ENCODE measurements around the gene SOCS7.

SOCS7 gene

DNA sequence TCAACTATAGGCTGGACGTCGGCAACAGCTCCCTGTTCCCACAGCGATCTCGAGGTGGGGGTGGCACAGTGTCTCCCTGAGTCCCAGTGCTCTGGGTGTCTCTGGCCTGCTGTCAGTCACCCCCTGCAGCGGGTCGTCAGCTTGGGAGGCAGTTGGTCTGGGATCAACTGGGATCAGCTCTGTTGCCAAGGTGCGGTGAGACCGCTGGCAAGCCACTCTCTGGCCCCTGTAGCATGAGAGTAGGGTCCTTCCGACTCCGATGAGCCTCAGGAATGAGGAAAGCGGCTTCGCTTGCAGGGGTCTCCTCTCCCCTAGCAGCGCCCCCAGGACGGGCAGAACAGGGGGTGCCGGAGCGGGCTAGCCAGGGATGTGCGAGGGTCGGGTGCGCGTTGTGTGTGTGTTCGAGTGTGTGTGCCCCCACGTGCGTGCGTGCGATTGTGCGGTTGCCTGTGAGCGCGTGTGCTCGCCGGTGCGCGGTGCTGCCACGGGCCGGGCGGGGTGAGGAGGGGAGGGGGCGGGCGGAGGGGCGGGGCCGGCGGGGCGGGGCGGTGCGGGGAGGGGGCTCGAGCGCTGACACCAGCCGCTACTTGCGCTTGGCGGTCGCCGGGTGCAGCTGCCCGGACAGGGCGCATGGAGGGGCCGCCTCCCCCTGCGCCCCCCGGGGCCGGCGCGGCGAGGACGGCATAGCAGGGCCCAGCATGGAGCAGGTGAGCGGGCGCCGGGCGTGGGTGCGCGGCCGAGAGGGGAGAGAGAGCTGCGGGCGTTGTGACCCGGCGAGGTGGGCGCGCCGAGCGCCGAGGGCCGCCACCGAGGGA is 67.3 kb downstream of the SOCS7 start:
- no peak for ATAC-seq
- TF ChIP-seq ESRRG (CRISPR knock-in tag; IDR thresholded peaks at IDR 0.05) (no peak), ARNTL (CRISPR knock-in tag; IDR thresholded peaks at IDR 0.05; ENCODE audit: borderline replicate concordance, low read depth) (no peak), SNAI2 (CRISPR knock-in tag; IDR thresholded peaks at IDR 0.05) (no peak), ZNF8 (CRISPR knock-in tag; IDR thresholded peaks at IDR 0.05) (no peak), TOX (CRISPR knock-in tag; IDR thresholded peaks at IDR 0.05; ENCODE audit: borderline replicate concordance) (no peak), TCF4 (CRISPR knock-in tag; IDR thresholded peaks at IDR 0.05; ENCODE audit: borderline replicate concordance) (no peak), BACH2 (CRISPR knock-in tag; IDR thresholded peaks at IDR 0.05; ENCODE audit: borderline replicate concordance) (no peak), GLIS3 (CRISPR knock-in tag; IDR thresholded peaks at IDR 0.05) (no peak), CSDC2 (CRISPR knock-in tag; IDR thresholded peaks at IDR 0.05) (no peak)
- TF ChIP-seq, protein P1, sequence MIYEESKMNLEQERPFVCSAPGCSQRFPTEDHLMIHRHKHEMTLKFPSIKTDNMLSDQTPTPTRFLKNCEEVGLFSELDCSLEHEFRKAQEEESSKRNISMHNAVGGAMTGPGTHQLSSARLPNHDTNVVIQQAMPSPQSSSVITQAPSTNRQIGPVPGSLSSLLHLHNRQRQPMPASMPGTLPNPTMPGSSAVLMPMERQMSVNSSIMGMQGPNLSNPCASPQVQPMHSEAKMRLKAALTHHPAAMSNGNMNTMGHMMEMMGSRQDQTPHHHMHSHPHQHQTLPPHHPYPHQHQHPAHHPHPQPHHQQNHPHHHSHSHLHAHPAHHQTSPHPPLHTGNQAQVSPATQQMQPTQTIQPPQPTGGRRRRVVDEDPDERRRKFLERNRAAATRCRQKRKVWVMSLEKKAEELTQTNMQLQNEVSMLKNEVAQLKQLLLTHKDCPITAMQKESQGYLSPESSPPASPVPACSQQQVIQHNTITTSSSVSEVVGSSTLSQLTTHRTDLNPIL (CRISPR knock-in tag; IDR thresholded peaks at IDR 0.05; ENCODE audit: low read depth), result no peak
- TF ChIP-seq, protein P2, sequence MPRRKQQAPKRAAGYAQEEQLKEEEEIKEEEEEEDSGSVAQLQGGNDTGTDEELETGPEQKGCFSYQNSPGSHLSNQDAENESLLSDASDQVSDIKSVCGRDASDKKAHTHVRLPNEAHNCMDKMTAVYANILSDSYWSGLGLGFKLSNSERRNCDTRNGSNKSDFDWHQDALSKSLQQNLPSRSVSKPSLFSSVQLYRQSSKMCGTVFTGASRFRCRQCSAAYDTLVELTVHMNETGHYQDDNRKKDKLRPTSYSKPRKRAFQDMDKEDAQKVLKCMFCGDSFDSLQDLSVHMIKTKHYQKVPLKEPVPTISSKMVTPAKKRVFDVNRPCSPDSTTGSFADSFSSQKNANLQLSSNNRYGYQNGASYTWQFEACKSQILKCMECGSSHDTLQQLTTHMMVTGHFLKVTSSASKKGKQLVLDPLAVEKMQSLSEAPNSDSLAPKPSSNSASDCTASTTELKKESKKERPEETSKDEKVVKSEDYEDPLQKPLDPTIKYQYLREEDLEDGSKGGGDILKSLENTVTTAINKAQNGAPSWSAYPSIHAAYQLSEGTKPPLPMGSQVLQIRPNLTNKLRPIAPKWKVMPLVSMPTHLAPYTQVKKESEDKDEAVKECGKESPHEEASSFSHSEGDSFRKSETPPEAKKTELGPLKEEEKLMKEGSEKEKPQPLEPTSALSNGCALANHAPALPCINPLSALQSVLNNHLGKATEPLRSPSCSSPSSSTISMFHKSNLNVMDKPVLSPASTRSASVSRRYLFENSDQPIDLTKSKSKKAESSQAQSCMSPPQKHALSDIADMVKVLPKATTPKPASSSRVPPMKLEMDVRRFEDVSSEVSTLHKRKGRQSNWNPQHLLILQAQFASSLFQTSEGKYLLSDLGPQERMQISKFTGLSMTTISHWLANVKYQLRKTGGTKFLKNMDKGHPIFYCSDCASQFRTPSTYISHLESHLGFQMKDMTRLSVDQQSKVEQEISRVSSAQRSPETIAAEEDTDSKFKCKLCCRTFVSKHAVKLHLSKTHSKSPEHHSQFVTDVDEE (CRISPR knock-in tag; IDR thresholded peaks at IDR 0.05), result no peak
- TF ChIP-seq, protein P3, sequence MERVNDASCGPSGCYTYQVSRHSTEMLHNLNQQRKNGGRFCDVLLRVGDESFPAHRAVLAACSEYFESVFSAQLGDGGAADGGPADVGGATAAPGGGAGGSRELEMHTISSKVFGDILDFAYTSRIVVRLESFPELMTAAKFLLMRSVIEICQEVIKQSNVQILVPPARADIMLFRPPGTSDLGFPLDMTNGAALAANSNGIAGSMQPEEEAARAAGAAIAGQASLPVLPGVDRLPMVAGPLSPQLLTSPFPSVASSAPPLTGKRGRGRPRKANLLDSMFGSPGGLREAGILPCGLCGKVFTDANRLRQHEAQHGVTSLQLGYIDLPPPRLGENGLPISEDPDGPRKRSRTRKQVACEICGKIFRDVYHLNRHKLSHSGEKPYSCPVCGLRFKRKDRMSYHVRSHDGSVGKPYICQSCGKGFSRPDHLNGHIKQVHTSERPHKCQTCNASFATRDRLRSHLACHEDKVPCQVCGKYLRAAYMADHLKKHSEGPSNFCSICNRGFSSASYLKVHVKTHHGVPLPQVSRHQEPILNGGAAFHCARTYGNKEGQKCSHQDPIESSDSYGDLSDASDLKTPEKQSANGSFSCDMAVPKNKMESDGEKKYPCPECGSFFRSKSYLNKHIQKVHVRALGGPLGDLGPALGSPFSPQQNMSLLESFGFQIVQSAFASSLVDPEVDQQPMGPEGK (CRISPR knock-in tag; IDR thresholded peaks at IDR 0.05; ENCODE audit: borderline replicate concordance), result no peak

DNA sequence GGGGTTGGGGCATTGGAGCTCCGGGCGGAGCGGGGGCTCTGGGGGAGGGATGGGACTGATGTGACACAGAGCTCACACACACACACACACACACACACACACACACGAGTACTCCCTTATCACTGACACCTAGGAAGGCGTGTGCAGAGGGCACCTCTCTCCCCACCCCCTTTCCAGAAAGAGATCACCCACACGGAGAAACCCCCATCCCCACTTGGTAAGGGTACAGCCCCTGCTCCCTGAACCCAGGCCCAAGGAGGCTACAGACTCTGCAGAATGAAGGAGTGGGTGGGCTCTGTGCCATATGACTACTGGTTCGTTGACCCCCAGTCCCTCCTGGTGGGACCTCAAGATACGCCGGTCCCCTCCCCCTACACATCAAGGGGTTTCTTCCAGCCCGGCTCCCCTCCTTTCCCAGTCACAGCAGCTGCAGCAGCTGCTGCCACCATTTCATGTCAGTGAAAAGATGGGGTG is 67.9 kb downstream of the SOCS7 start:
- no peak for ATAC-seq
- TF ChIP-seq ZNF8 (CRISPR knock-in tag; IDR thresholded peaks at IDR 0.05) (no peak), SNAI2 (CRISPR knock-in tag; IDR thresholded peaks at IDR 0.05) (no peak), OSR1 (CRISPR knock-in tag; IDR thresholded peaks at IDR 0.05) (no peak), ZNF565 (CRISPR knock-in tag; conservative IDR thresholded peaks at IDR 0.05; ENCODE audit: low read depth) (no peak)
- TF ChIP-seq, protein P1 (CRISPR knock-in tag; IDR thresholded peaks at IDR 0.05; ENCODE audit: low read depth), result no peak

DNA sequence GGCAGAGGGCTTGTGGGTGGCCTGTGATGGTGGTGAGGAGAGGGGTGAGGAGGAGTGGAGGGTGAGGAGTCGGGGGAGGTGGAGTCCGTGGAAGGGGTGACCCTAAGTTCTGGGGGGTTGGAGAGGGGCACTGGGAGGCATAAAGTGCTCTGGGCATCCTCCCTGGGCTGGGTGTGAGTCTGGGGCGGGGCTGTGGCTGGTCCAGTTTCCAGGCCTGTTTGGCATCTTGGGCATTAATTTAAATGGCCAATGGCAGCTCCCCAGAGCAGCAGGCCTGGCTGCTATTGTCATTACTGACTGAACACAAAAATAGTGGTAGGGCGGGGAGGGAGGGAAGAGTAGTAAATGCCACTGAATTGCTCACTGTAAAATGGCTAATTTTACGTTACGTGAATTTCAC is 68.9 kb downstream of the SOCS7 start:
- ATAC-seq, result peak; percentile 62
- no peak for TF ChIP-seq ZNF565 (CRISPR knock-in tag; conservative IDR thresholded peaks at IDR 0.05; ENCODE audit: low read depth)
- TF ChIP-seq, protein P3 (CRISPR knock-in tag; IDR thresholded peaks at IDR 0.05; ENCODE audit: borderline replicate concordance), result no peak
- no peak for TF ChIP-seq ESRRG (CRISPR knock-in tag; IDR thresholded peaks at IDR 0.05)
- no peak for TF ChIP-seq PPARA (CRISPR knock-in tag; IDR thresholded peaks at IDR 0.05; ENCODE audit: borderline replicate concordance)
- TF ChIP-seq GLIS3 (CRISPR knock-in tag; IDR thresholded peaks at IDR 0.05), result no peak
- TF ChIP-seq, protein P2 (CRISPR knock-in tag; IDR thresholded peaks at IDR 0.05), result no peak
- no peak for TF ChIP-seq ZFP3 (CRISPR knock-in tag; IDR thresholded peaks at IDR 0.05)
- TF ChIP-seq, protein P1 (CRISPR knock-in tag; IDR thresholded peaks at IDR 0.05; ENCODE audit: low read depth), result no peak
- no peak for TF ChIP-seq ARNTL (CRISPR knock-in tag; IDR thresholded peaks at IDR 0.05; ENCODE audit: borderline replicate concordance, low read depth)
- TF ChIP-seq ZC3H10 (CRISPR knock-in tag; IDR thresholded peaks at IDR 0.05), result no peak
- TF ChIP-seq BACH2 (CRISPR knock-in tag; IDR thresholded peaks at IDR 0.05; ENCODE audit: borderline replicate concordance), result no peak
- TF ChIP-seq CSDC2 (CRISPR knock-in tag; IDR thresholded peaks at IDR 0.05), result no peak
- no peak for TF ChIP-seq ZNF8 (CRISPR knock-in tag; IDR thresholded peaks at IDR 0.05)

All from SK-N-SH treated with all-trans-retinoic acid at 6 μM for 48 hours (cell line).